Measurements from ENCODE around the gene PPP1R1B. TPM values are rescaled to one million over a fixed set of nuclear protein-coding genes. Genes with fewer than 3 reads are reported as not detected.

Gene PPP1R1B
- total RNA-seq, 4 donors from 2014 or later = 43.7 to 112 (median 70.4) TPM

- DNase-seq (ENCODE audit: low spot score in 2 of 2) = peak in 1 of 2 donors; percentile 58
- Histone ChIP-seq H3K4me3 (no peak overlapping the region), H3K27me3 (peaks cover 96% of the 10 kb centered on the region), H3K27ac (no peak overlapping the region), H3K9me3 (no peaks in the 10 kb centered on the region), H3K36me3 (no peaks in the 10 kb centered on the region), H3K4me1 (peaks cover 46% of the 10 kb centered on the region)
- 25% methylated on average over 15 of the region's 15 CpGs for WGBS
- TF ChIP-seq CTCF (IDR thresholded peaks at IDR 0.05) = no peak
Observed at GRCh38 chr17:39608142-39608981, 18.4 kb upstream of the PPP1R1B start.

- Histone ChIP-seq H3K27ac (no peak overlapping the region), H3K4me1 (peaks cover 38% of the 10 kb centered on the region), H3K9me3 (no peaks in the 10 kb centered on the region), H3K4me3 (no peak overlapping the region), H3K36me3 (no peaks in the 10 kb centered on the region), H3K27me3 (peaks cover 85% of the 10 kb centered on the region)
- 82% methylated on average over 4 of the region's 4 CpGs for WGBS
- no peak for TF ChIP-seq EP300 (IDR thresholded peaks at IDR 0.05)
- TF ChIP-seq POLR2A (IDR thresholded peaks at IDR 0.05) = no peak
- TF ChIP-seq CTCF (IDR thresholded peaks at IDR 0.05) = no peak
- no peak for TF ChIP-seq POLR2AphosphoS5 (IDR thresholded peaks at IDR 0.05)
- DNase-seq (ENCODE audit: low spot score in 2 of 2) = no peak
Observed at GRCh38 chr17:39609416-39610025, 17.2 kb upstream of the PPP1R1B start.

- TF ChIP-seq EP300 (IDR thresholded peaks at IDR 0.05) (no peak), POLR2AphosphoS5 (IDR thresholded peaks at IDR 0.05) (no peak), POLR2A (IDR thresholded peaks at IDR 0.05) (no peak), CTCF (IDR thresholded peaks at IDR 0.05) (no peak)
- no peak overlapping the region for H3K4me3 ChIP-seq
- peaks cover 17% of the 10 kb centered on the region for H3K4me1 ChIP-seq
- 72% methylated on average over 9 of the region's 9 CpGs for WGBS
- peaks cover 64% of the 10 kb centered on the region for H3K27me3 ChIP-seq
- no peaks in the 10 kb centered on the region for H3K36me3 ChIP-seq
- no peak overlapping the region for H3K27ac ChIP-seq
- no peaks in the 10 kb centered on the region for H3K9me3 ChIP-seq
- DNase-seq (ENCODE audit: low spot score in 2 of 2) = peak in 1 of 2 donors; percentile 49
Observed at GRCh38 chr17:39611401-39612112, 15.2 kb upstream of the PPP1R1B start.

GRCh38 chr17:39612291-39612894 is 14.4 kb upstream of the PPP1R1B start:
- no peak overlapping the region for H3K4me3 ChIP-seq
- WGBS = 82% methylated on average over 14 of the region's 22 CpGs
- no peak for DNase-seq (ENCODE audit: low spot score in 2 of 2)
- H3K27ac ChIP-seq = no peak overlapping the region
- H3K4me1 ChIP-seq = peaks cover 11% of the 10 kb centered on the region
- no peak for TF ChIP-seq POLR2AphosphoS5 (IDR thresholded peaks at IDR 0.05)
- TF ChIP-seq EP300 (IDR thresholded peaks at IDR 0.05) = no peak
- no peak for TF ChIP-seq POLR2A (IDR thresholded peaks at IDR 0.05)
- TF ChIP-seq CTCF (IDR thresholded peaks at IDR 0.05) = no peak
- no peaks in the 10 kb centered on the region for H3K9me3 ChIP-seq
- H3K27me3 ChIP-seq = peaks cover 56% of the 10 kb centered on the region
- no peaks in the 10 kb centered on the region for H3K36me3 ChIP-seq

Data from suprapubic skin (tissue), 4 donors.